RKO (cell line): ENCODE data around the gene PAM.
"Not testable (repeated sequence)": the region's sequence is repeated elsewhere in the genome, so short reads cannot be mapped to it uniquely, and the experiment has no call there.

ENCODE experiments used
- DNase-seq: peaks from one replicate; pipeline ENCODE4 v3.0.0-alpha.2; 2016; ENCODE audit warnings: low spot score

PAM gene

GRCh38 chr5:102902135-102902448 lies 147.0 kb downstream of the PAM start:
- DNase-seq = no peak

GRCh38 chr5:102902647-102903046 lies 147.5 kb downstream of the PAM start:
- DNase-seq = no peak

- no peak for DNase-seq
Observed at GRCh38 chr5:102903074-102903871, 148.2 kb downstream of the PAM start.

- no peak for DNase-seq
Observed at GRCh38 chr5:102905056-102905455, 150.0 kb downstream of the PAM start.

GRCh38 chr5:102907099-102907498 lies 152.0 kb downstream of the PAM start:
- DNase-seq = not testable (repeated sequence)

- DNase-seq = peak; percentile 77
Observed at GRCh38 chr5:102910240-102911226, 155.4 kb downstream of the PAM start.

GRCh38 chr5:102911973-102912372 lies 156.9 kb downstream of the PAM start:
- DNase-seq = peak; percentile 9

- DNase-seq = peak; percentile 40
Observed at GRCh38 chr5:102916109-102916508, 161.0 kb downstream of the PAM start.

- no peak for DNase-seq
Observed at GRCh38 chr5:102918986-102919610, 164.0 kb downstream of the PAM start.

GRCh38 chr5:102920762-102921161 lies 165.7 kb downstream of the PAM start:
- DNase-seq = no peak

GRCh38 chr5:102921341-102922044 lies 166.4 kb downstream of the PAM start:
- DNase-seq = no peak

GRCh38 chr5:102922111-102922720 lies 167.1 kb downstream of the PAM start:
- DNase-seq = no peak

- DNase-seq = no peak
Observed at GRCh38 chr5:102922799-102923477, 167.8 kb downstream of the PAM start.

- no peak for DNase-seq
Observed at GRCh38 chr5:102924963-102925362, 169.9 kb downstream of the PAM start.

GRCh38 chr5:102927007-102927406 lies 171.9 kb downstream of the PAM start:
- DNase-seq = no peak

GRCh38 chr5:102930244-102930643 lies 175.1 kb downstream of the PAM start:
- DNase-seq = no peak

- no peak for DNase-seq
Observed at GRCh38 chr5:102931085-102931725, 176.1 kb downstream of the PAM start.

GRCh38 chr5:102932781-102933180 lies 177.7 kb downstream of the PAM start:
- no peak for DNase-seq

- no peak for DNase-seq
Observed at GRCh38 chr5:102933316-102933715, 178.2 kb downstream of the PAM start.

- DNase-seq = no peak
Observed at GRCh38 chr5:102933721-102934459, 178.8 kb downstream of the PAM start.
